A673 (cell line): ENCODE data around the gene KHNYN.

Experiments
- EZH2 ChIP-seq: fragments of 200-600 bp; sonication (generic); IDR thresholded peaks from 2 replicates; pipeline ENCODE4 v1.6.1; 2017; ENCODE audit warnings: borderline replicate concordance, low read depth, mild to moderate bottlenecking, mixed read lengths, antibody characterized with exemption, low read length; ENCODE audit not compliant: poor library complexity, severe bottlenecking
- TF ChIP-seq, protein P1 (sequence below): fragments of 300-800, 200-600 bp; sonication (generic); conservative IDR thresholded peaks from 2 replicates; pipeline ENCODE4 v1.5.1; 2017; ENCODE audit warnings: low read depth, mild to moderate bottlenecking, antibody characterized with exemption, low read length, moderate library complexity, mixed read lengths

DNA sequence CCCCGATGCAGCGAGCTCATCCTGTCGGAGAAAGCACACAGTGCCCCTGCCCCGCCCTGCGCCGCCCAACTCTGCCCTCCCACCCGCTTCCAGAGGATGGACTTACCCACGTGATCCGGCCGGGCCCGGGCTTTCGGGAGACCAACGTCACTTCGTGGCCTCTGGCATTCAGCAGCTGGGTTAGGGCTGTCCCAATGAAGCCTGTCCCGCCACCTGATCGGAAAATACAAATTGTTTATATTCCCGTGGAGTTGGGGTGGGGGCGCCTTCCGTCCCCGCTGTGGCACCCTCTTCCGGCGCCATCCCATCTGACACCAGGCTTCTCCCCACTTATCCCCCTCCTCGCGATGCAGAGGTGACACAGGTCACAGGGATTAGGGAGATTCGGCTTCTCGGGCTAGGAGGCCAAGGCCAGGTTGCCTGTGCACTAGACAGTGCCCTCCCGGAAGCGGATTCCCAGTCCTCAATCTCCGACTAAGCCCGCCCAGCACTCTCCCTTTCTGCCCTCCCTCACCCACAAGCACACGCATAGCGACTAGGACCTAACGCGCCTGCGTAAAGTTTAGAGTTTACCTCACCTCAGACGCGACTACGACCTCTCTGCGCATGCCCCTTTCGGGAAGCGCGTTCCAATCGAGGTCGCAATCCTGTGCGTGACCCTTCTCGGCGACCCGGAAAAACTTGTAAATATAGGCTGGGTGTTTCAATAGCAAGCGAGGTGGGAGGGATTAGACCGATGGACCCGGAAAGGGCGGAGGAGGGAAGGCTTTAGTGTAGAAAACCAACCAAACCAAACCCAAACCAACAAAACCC is 12.7 kb downstream of the KHNYN start, which contains the start of gene SDR39U1:
- TF ChIP-seq, protein P1, sequence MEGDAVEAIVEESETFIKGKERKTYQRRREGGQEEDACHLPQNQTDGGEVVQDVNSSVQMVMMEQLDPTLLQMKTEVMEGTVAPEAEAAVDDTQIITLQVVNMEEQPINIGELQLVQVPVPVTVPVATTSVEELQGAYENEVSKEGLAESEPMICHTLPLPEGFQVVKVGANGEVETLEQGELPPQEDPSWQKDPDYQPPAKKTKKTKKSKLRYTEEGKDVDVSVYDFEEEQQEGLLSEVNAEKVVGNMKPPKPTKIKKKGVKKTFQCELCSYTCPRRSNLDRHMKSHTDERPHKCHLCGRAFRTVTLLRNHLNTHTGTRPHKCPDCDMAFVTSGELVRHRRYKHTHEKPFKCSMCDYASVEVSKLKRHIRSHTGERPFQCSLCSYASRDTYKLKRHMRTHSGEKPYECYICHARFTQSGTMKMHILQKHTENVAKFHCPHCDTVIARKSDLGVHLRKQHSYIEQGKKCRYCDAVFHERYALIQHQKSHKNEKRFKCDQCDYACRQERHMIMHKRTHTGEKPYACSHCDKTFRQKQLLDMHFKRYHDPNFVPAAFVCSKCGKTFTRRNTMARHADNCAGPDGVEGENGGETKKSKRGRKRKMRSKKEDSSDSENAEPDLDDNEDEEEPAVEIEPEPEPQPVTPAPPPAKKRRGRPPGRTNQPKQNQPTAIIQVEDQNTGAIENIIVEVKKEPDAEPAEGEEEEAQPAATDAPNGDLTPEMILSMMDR, result 0 out of 2 replicates have a peak, but pooled peaks have one; percentile 9
- TF ChIP-seq EZH2, result no peak
